ENCODE measurements around the gene PARD6B.
A peak's percentile ranks its signal among the peaks of the same experiment; 100 is the strongest.

The PARD6B gene

DNA sequence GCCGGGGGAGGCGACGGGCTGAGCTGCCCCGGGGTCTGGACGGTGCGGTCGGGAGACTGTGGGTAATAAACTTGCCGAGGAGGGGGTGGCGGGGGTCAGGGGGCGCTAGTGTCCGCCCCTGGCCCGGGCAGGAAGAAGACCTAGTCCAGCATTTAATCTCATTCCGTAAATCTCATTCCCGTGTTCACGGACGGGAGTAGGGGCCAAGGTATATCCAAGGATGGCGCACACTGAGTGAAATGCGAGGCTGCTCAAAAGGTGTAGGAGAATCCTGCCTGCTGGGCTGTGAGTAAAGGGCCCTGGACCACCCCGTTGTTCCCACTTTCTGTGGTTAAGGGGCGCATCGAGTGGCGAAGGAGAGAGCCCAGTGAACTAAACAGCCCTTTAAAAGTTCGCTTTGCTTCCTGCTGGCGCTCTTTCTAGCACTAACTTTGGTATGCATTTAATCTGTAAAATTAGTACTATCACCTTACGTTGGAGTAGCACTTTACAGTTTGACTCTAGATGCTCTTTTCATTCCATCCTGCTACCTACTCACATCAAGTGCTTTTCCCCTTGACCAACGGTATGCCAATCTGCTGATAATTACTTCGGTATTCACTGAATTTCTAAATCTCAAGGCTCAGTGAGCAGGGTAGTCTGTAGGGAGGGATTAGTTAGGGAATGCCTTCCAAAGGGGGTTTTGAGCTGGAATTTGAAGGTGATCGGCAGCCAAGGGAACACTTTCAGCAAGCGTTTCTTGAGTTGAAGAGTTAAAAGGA, 730 bp downstream of the PARD6B start:
- H3K4me1 ChIP-seq (ENCODE audit: insufficient read depth, low read length) = peaks cover 24% of the 10 kb centered on the region
- no peaks in the 10 kb centered on the region for H3K9me3 ChIP-seq (ENCODE audit: low read length)
- H2AFZ ChIP-seq (ENCODE audit: low read depth, low read length) = peak overlapping the region; percentile 62
- no peaks in the 10 kb centered on the region for H3K27me3 ChIP-seq (ENCODE audit: insufficient read depth, low read length)
- H3K4me3 ChIP-seq (ENCODE audit: low read length) = peak overlapping the region; percentile 86
- H3K36me3 ChIP-seq (ENCODE audit: insufficient read depth, low read length) = no peaks in the 10 kb centered on the region

DNA sequence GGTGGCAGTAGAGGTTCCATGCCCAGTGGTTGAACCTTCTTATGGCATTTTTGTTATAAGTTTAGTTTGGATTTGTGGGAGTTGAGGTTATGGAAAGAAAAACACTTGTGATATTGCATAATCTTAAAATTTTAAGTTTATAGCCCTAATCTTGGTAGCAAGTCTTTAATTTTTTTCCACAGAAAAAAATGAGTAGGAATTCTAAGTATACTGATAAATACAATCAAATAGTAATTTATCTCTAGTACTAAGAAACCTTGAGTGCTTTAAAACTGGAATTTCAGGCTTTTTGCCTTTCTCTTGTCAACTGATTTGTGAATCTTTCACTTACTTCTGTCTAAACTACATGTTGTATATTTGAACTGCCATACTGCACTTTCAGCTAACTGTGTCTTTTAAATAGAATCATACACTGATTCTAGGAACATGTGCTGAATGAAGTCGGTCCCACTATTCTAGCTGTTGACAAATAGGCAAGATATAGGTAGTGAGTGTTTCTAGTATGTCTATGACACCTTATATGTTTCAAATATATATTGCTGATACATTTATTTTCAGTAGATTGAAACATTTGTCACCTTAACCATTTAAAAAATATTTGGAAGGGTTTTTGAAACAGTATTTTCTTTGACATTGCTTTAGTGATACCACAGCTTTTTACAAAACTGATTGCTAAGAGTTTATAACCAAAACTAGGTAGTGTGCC, 2.4 kb downstream of the PARD6B start:
- H3K4me3 ChIP-seq (ENCODE audit: low read length) = no peak overlapping the region
- H3K9me3 ChIP-seq (ENCODE audit: low read length) = no peaks in the 10 kb centered on the region
- no peaks in the 10 kb centered on the region for H3K27me3 ChIP-seq (ENCODE audit: insufficient read depth, low read length)
- no peak overlapping the region for H2AFZ ChIP-seq (ENCODE audit: low read depth, low read length)
- peaks cover 24% of the 10 kb centered on the region for H3K4me1 ChIP-seq (ENCODE audit: insufficient read depth, low read length)
- H3K36me3 ChIP-seq (ENCODE audit: insufficient read depth, low read length) = peaks cover 6% of the 10 kb centered on the region

- no peaks in the 10 kb centered on the region for H3K27me3 ChIP-seq (ENCODE audit: insufficient read depth, low read length)
- peaks cover 15% of the 10 kb centered on the region for H3K4me1 ChIP-seq (ENCODE audit: insufficient read depth, low read length)
- no peaks in the 10 kb centered on the region for H3K9me3 ChIP-seq (ENCODE audit: low read length)
- no peak overlapping the region for H2AFZ ChIP-seq (ENCODE audit: low read depth, low read length)
- H3K4me3 ChIP-seq (ENCODE audit: low read length) = no peak overlapping the region
- H3K36me3 ChIP-seq (ENCODE audit: insufficient read depth, low read length) = peaks cover 6% of the 10 kb centered on the region
Measured at GRCh38 chr20:50734730-50735679, 3.6 kb downstream of the PARD6B start.

DNA sequence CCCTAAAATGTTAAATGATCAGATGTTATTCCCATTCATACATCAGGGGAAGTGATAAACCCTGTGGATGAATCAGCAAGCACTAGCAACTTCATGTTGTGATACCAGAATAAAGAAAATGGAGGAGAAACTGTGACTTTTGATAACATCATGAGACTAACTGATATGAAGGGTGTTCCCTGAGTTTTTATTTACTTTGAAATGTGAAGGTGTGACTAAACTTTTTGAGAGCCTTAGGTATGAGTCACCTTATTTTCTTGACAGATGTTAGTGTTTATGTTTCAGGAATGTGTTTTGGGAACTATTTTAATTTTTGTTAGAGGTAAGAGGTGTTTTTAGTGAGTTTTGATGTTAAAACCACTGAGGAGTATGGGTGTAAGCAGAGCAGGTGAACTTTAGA, 4.4 kb downstream of the PARD6B start:
- Histone ChIP-seq H2AFZ (ENCODE audit: low read depth, low read length) (no peak overlapping the region), H3K4me1 (ENCODE audit: insufficient read depth, low read length) (peaks cover 9% of the 10 kb centered on the region), H3K4me3 (ENCODE audit: low read length) (no peak overlapping the region), H3K27me3 (ENCODE audit: insufficient read depth, low read length) (no peaks in the 10 kb centered on the region), H3K36me3 (ENCODE audit: insufficient read depth, low read length) (peaks cover 6% of the 10 kb centered on the region), H3K9me3 (ENCODE audit: low read length) (no peaks in the 10 kb centered on the region)

GRCh38 chr20:50737352-50737751, 6.0 kb downstream of the PARD6B start:
- Histone ChIP-seq H3K9me3 (ENCODE audit: low read length) (no peaks in the 10 kb centered on the region), H3K36me3 (ENCODE audit: insufficient read depth, low read length) (peaks cover 10% of the 10 kb centered on the region), H3K27me3 (ENCODE audit: insufficient read depth, low read length) (no peaks in the 10 kb centered on the region), H3K4me1 (ENCODE audit: insufficient read depth, low read length) (peaks cover 9% of the 10 kb centered on the region), H3K4me3 (ENCODE audit: low read length) (no peak overlapping the region), H2AFZ (ENCODE audit: low read depth, low read length) (no peak overlapping the region)

GRCh38 chr20:50743087-50743486, 11.7 kb downstream of the PARD6B start:
- Histone ChIP-seq H2AFZ (ENCODE audit: low read depth, low read length) (no peak overlapping the region), H3K4me1 (ENCODE audit: insufficient read depth, low read length) (peaks cover 10% of the 10 kb centered on the region), H3K9me3 (ENCODE audit: low read length) (no peaks in the 10 kb centered on the region), H3K4me3 (ENCODE audit: low read length) (no peak overlapping the region), H3K36me3 (ENCODE audit: insufficient read depth, low read length) (peaks cover 9% of the 10 kb centered on the region), H3K27me3 (ENCODE audit: insufficient read depth, low read length) (no peaks in the 10 kb centered on the region)

GRCh38 chr20:50744143-50744792, 12.9 kb downstream of the PARD6B start:
- H3K9me3 ChIP-seq (ENCODE audit: low read length) = no peaks in the 10 kb centered on the region
- no peaks in the 10 kb centered on the region for H3K27me3 ChIP-seq (ENCODE audit: insufficient read depth, low read length)
- peak overlapping the region; percentile 9 for H2AFZ ChIP-seq (ENCODE audit: low read depth, low read length)
- peaks cover 7% of the 10 kb centered on the region for H3K36me3 ChIP-seq (ENCODE audit: insufficient read depth, low read length)
- H3K4me3 ChIP-seq (ENCODE audit: low read length) = no peak overlapping the region
- H3K4me1 ChIP-seq (ENCODE audit: insufficient read depth, low read length) = peaks cover 10% of the 10 kb centered on the region

DNA sequence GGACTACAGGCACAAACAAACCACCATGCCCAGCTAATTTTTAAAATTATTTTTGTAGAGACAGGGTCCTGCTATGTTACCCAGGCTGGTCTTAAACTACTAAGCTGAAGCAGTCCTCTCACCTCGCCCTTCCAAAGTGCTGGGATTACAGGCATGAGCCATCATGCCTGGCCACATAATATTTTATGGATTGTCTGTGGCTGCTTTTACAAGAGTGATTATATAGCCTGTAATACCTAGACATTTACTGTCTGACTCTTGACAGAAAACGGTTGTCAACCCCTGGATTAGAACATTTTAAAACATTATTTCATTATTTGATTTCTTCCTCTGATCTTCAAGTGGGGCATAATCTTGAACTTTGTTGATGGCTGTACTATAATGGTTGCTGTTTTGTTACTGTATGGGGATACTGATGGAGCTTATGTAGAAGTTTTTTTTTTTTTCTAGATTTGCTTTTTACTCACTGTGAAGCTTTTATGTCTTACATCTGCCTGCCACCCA, 14.3 kb downstream of the PARD6B start:
- H3K27me3 ChIP-seq (ENCODE audit: insufficient read depth, low read length) = no peaks in the 10 kb centered on the region
- H3K9me3 ChIP-seq (ENCODE audit: low read length) = no peaks in the 10 kb centered on the region
- H3K4me3 ChIP-seq (ENCODE audit: low read length) = no peak overlapping the region
- peaks cover 10% of the 10 kb centered on the region for H3K4me1 ChIP-seq (ENCODE audit: insufficient read depth, low read length)
- H2AFZ ChIP-seq (ENCODE audit: low read depth, low read length) = no peak overlapping the region
- peaks cover 19% of the 10 kb centered on the region for H3K36me3 ChIP-seq (ENCODE audit: insufficient read depth, low read length)

GRCh38 chr20:50746138-50746940, 15.0 kb downstream of the PARD6B start:
- H3K36me3 ChIP-seq (ENCODE audit: insufficient read depth, low read length) = peaks cover 16% of the 10 kb centered on the region
- no peak overlapping the region for H3K4me3 ChIP-seq (ENCODE audit: low read length)
- no peaks in the 10 kb centered on the region for H3K27me3 ChIP-seq (ENCODE audit: insufficient read depth, low read length)
- peaks cover 10% of the 10 kb centered on the region for H3K4me1 ChIP-seq (ENCODE audit: insufficient read depth, low read length)
- no peak overlapping the region for H2AFZ ChIP-seq (ENCODE audit: low read depth, low read length)
- no peaks in the 10 kb centered on the region for H3K9me3 ChIP-seq (ENCODE audit: low read length)

- Histone ChIP-seq H3K4me3 (ENCODE audit: low read length) (no peak overlapping the region), H3K36me3 (ENCODE audit: insufficient read depth, low read length) (peaks cover 14% of the 10 kb centered on the region), H3K4me1 (ENCODE audit: insufficient read depth, low read length) (peaks cover 8% of the 10 kb centered on the region), H2AFZ (ENCODE audit: low read depth, low read length) (no peak overlapping the region), H3K9me3 (ENCODE audit: low read length) (no peaks in the 10 kb centered on the region), H3K27me3 (ENCODE audit: insufficient read depth, low read length) (no peaks in the 10 kb centered on the region)
Measured at GRCh38 chr20:50747275-50747674, 15.9 kb downstream of the PARD6B start.

- Histone ChIP-seq H3K9me3 (ENCODE audit: low read length) (no peaks in the 10 kb centered on the region), H3K4me3 (ENCODE audit: low read length) (no peak overlapping the region), H3K27me3 (ENCODE audit: insufficient read depth, low read length) (no peaks in the 10 kb centered on the region), H2AFZ (ENCODE audit: low read depth, low read length) (no peak overlapping the region), H3K36me3 (ENCODE audit: insufficient read depth, low read length) (peaks cover 14% of the 10 kb centered on the region), H3K4me1 (ENCODE audit: insufficient read depth, low read length) (no peaks in the 10 kb centered on the region)
Measured at GRCh38 chr20:50750145-50750671, 18.8 kb downstream of the PARD6B start.

GRCh38 chr20:50753152-50753551, 21.8 kb downstream of the PARD6B start:
- no peaks in the 10 kb centered on the region for H3K27me3 ChIP-seq (ENCODE audit: insufficient read depth, low read length)
- no peaks in the 10 kb centered on the region for H3K9me3 ChIP-seq (ENCODE audit: low read length)
- H3K36me3 ChIP-seq (ENCODE audit: insufficient read depth, low read length) = peaks cover 12% of the 10 kb centered on the region
- H3K4me3 ChIP-seq (ENCODE audit: low read length) = no peak overlapping the region
- no peaks in the 10 kb centered on the region for H3K4me1 ChIP-seq (ENCODE audit: insufficient read depth, low read length)
- H2AFZ ChIP-seq (ENCODE audit: low read depth, low read length) = no peak overlapping the region
